Nephron (organoid): Measurements from ENCODE around the gene KBTBD12.

Source experiments
- H3K27ac Mint-ChIP-seq, 3 experiments: 2 replicates each; pipeline ENCODE4 v1.8.0; 2020; ENCODE audit warnings: mixed read lengths in 3 of 3, mild to moderate bottlenecking in 2 of 3, moderate library complexity in 1 of 3
- H3K27me3 Mint-ChIP-seq: 2 replicates; pipeline ENCODE4 v1.8.0; 2021; ENCODE audit warnings: low read depth, mild to moderate bottlenecking, moderate library complexity, mixed read lengths
- H3K36me3 Mint-ChIP-seq: 2 replicates; pipeline ENCODE4 v1.8.0; 2020; ENCODE audit warnings: low read depth, mixed read lengths
- H3K4me1 Mint-ChIP-seq: 2 replicates; pipeline ENCODE4 v1.8.0; 2020; ENCODE audit warnings: mixed read lengths
- H3K4me3 Mint-ChIP-seq, 3 experiments: 2 replicates each; pipeline ENCODE4 v1.8.0; 2020; ENCODE audit warnings: mild to moderate bottlenecking in 3 of 3, mixed read lengths in 3 of 3, moderate library complexity in 2 of 3
- H3K9me3 Mint-ChIP-seq: 2 replicates; pipeline ENCODE4 v1.8.0; 2020; ENCODE audit warnings: mixed read lengths
- CTCF ChIP-seq, 3 experiments: fragments of 200-600 bp; sonication (generic); IDR thresholded peaks; one replicate each; pipeline ENCODE4 v1.5.0; 2021; ENCODE audit warnings: antibody characterized with exemption in 3 of 3; ENCODE audit not compliant: unreplicated experiment in 3 of 3

Gene KBTBD12

GRCh38 chr3:127899200-127899599 lies 15.8 kb upstream of the KBTBD12 start:
- H3K27me3 Mint-ChIP-seq, result no peaks in the 10 kb centered on the region
- no peaks in the 10 kb centered on the region for H3K4me1 Mint-ChIP-seq
- no peaks in the 10 kb centered on the region for H3K9me3 Mint-ChIP-seq
- H3K27ac Mint-ChIP-seq, result no peak overlapping the region
- TF ChIP-seq CTCF (IDR thresholded peaks at IDR 0.05; ENCODE audit: unreplicated experiment in 3 of 3), result no peak
- H3K36me3 Mint-ChIP-seq, result no peaks in the 10 kb centered on the region
- no peak overlapping the region for H3K4me3 Mint-ChIP-seq

GRCh38 chr3:127899766-127900165 lies 15.3 kb upstream of the KBTBD12 start:
- Mint-ChIP-seq H3K9me3 (peaks cover 2% of the 10 kb centered on the region), H3K4me1 (no peaks in the 10 kb centered on the region), H3K27me3 (no peaks in the 10 kb centered on the region), H3K4me3 (no peak overlapping the region), H3K27ac (no peak overlapping the region), H3K36me3 (no peaks in the 10 kb centered on the region)
- no peak for TF ChIP-seq CTCF (IDR thresholded peaks at IDR 0.05; ENCODE audit: unreplicated experiment in 3 of 3)

GRCh38 chr3:127900536-127900935 lies 14.5 kb upstream of the KBTBD12 start:
- H3K36me3 Mint-ChIP-seq, result no peaks in the 10 kb centered on the region
- H3K27ac Mint-ChIP-seq, result no peak overlapping the region
- H3K9me3 Mint-ChIP-seq, result peaks cover 3% of the 10 kb centered on the region
- peaks cover 5% of the 10 kb centered on the region for H3K4me1 Mint-ChIP-seq
- TF ChIP-seq CTCF (IDR thresholded peaks at IDR 0.05; ENCODE audit: unreplicated experiment in 3 of 3), result no peak
- H3K27me3 Mint-ChIP-seq, result no peaks in the 10 kb centered on the region
- H3K4me3 Mint-ChIP-seq, result no peak overlapping the region

GRCh38 chr3:127902486-127902885 lies 12.5 kb upstream of the KBTBD12 start:
- Mint-ChIP-seq H3K27ac (no peak overlapping the region), H3K36me3 (no peaks in the 10 kb centered on the region), H3K27me3 (no peaks in the 10 kb centered on the region), H3K9me3 (peaks cover 3% of the 10 kb centered on the region), H3K4me3 (no peak overlapping the region), H3K4me1 (peaks cover 5% of the 10 kb centered on the region)
- TF ChIP-seq CTCF (IDR thresholded peaks at IDR 0.05; ENCODE audit: unreplicated experiment in 3 of 3), result no peak

- peaks cover 3% of the 10 kb centered on the region for H3K9me3 Mint-ChIP-seq
Observed at GRCh38 chr3:127903611-127904375, 11.2 kb upstream of the KBTBD12 start.

More at GRCh38 chr3:127903611-127904375, 11.2 kb upstream of the KBTBD12 start:
- H3K27me3 Mint-ChIP-seq, result no peaks in the 10 kb centered on the region
- no peak overlapping the region for H3K27ac Mint-ChIP-seq
- peaks cover 5% of the 10 kb centered on the region for H3K4me1 Mint-ChIP-seq
- H3K36me3 Mint-ChIP-seq, result no peaks in the 10 kb centered on the region
- H3K4me3 Mint-ChIP-seq, result no peak overlapping the region
- TF ChIP-seq CTCF (IDR thresholded peaks at IDR 0.05; ENCODE audit: unreplicated experiment in 3 of 3), result no peak
